HepG2 (cell line): ENCODE measurements around the gene UGT1A7. TPM values are rescaled to one million over a fixed set of nuclear protein-coding genes. Genes with fewer than 3 reads are reported as not detected.

Experiments used
- ATAC-seq: fragments of 200-7000 bp; cut with Tn5 transposase; 3 replicates; pipeline ENCODE4 v1.9.1; 2020; ENCODE audit warnings: mild to moderate bottlenecking, moderate library complexity
- BruUV-seq: library from RNA; stranded (reverse); fragments of 400-500 nt; replicated peaks from 2 replicates; lab custom pipeline; 2021; lab: Mats Ljungman, UMichigan
- CTCF ChIA-PET: fragments of 300-600 bp; formaldehyde crosslinking; extraction: SDS; loops from one replicate; lab custom pipeline; 2021; ENCODE audit warnings: low total read pairs, inconsistent platforms, low intra/inter-chr PET ratio; lab: Yijun Ruan, JAX
- POLR2A ChIA-PET: fragments of 350-600 bp; sonication (Branson Sonifier 250); formaldehyde crosslinking; loops from one replicate; lab custom pipeline; 2020; ENCODE audit warnings: antibody characterized with exemption, inconsistent platforms; lab: Yijun Ruan, JAX
- DNase-seq: peaks from one replicate; pipeline ENCODE4 v3.0.0-alpha.2; 2015; ENCODE audit warnings: low spot score
- FAIRE-seq: peaks from 3 replicates; lab custom pipeline; 2011; peaks lifted over from hg19 to GRCh38; lab: Jason Lieb, UNC
- H2AFZ ChIP-seq: one replicate; pipeline ENCODE4 v1.6.1; 2011; ENCODE audit warnings: low read length, inconsistent platforms
- H3K27ac ChIP-seq: fragments of 300-600 bp; 3 replicates; pipeline ENCODE4 v1.8.0; 2011; ENCODE audit warnings: mixed run types, mild to moderate bottlenecking, mixed read lengths, low read length, inconsistent platforms; ENCODE audit not compliant: insufficient read depth; ENCODE audit errors: extremely low read length
- H3K27me3 ChIP-seq, 2 experiments: fragments of 200-600 bp in 1 of 2; 2 replicates in 1 of 2; 3 replicates in 1 of 2; pipeline versions ENCODE4 v1.6.0 to v1.8.0; 2011; ENCODE audit warnings: low read length in 2 of 2, mild to moderate bottlenecking in 2 of 2, moderate library complexity in 2 of 2, inconsistent platforms in 1 of 2; ENCODE audit not compliant: insufficient read depth in 2 of 2, control insufficient read depth in 1 of 2
- H3K36me3 ChIP-seq, 2 experiments: fragments of 200-600 bp in 1 of 2; replicated peaks in 1 of 2; 2 replicates in 1 of 2; 3 replicates in 1 of 2; pipeline versions ENCODE4 v1.5.1 to v1.8.0; 2011; ENCODE audit warnings: low read length in 2 of 2, inconsistent platforms in 1 of 2; ENCODE audit not compliant: insufficient read depth in 2 of 2, control insufficient read depth in 1 of 2
- H3K4me1 ChIP-seq: 2 replicates; pipeline ENCODE4 v1.5.1; 2012; ENCODE audit warnings: low read length, inconsistent platforms; ENCODE audit not compliant: insufficient read depth
- H3K4me2 ChIP-seq: 2 replicates; pipeline ENCODE4 v1.6.0; 2011; ENCODE audit warnings: low read depth, low read length, inconsistent platforms
- H3K4me3 ChIP-seq, 3 experiments: fragments of 200-600 bp in 1 of 3; sonication (generic), shearing (Covaris generic) in 1 of 3; replicated peaks in 1 of 3; 2 replicates each; pipeline ENCODE4 v1.5.1; 2011 to 2016; ENCODE audit warnings: low read length in 3 of 3, inconsistent platforms in 2 of 3, low read depth in 2 of 3, mild to moderate bottlenecking in 2 of 3, control low read depth in 1 of 3, mixed read lengths in 1 of 3; ENCODE audit not compliant: insufficient read depth in 1 of 3
- H3K79me2 ChIP-seq: one replicate; pipeline ENCODE4 v1.6.1; 2011; ENCODE audit warnings: low read length, inconsistent platforms; ENCODE audit not compliant: insufficient read depth
- H3K9ac ChIP-seq: 2 replicates; pipeline ENCODE4 v1.6.0; 2011; ENCODE audit warnings: mild to moderate bottlenecking, low read depth, low read length, inconsistent platforms; ENCODE audit not compliant: insufficient read depth
- H3K9me3 ChIP-seq: 2 replicates; pipeline ENCODE4 v1.5.1; 2012; ENCODE audit warnings: mild to moderate bottlenecking, low read length
- H4K20me1 ChIP-seq: 2 replicates; pipeline ENCODE4 v1.6.0; 2011; ENCODE audit warnings: inconsistent platforms, mild to moderate bottlenecking, low read length, moderate library complexity; ENCODE audit not compliant: insufficient read depth
- FOXK2 ChIP-seq: fragments of 450-650 bp; IDR thresholded peaks from 2 replicates; pipeline ENCODE4 v1.6.1; 2016
- HNRNPUL1 ChIP-seq: fragments of 200-400 bp; formaldehyde crosslinking; IDR thresholded peaks from 2 replicates; pipeline ENCODE4 v1.6.1; 2017; ENCODE audit warnings: low read depth, mild to moderate bottlenecking, low read length, moderate library complexity
- IRF2 ChIP-seq: IDR thresholded peaks from 2 replicates; pipeline ENCODE4 v1.6.1; 2018; ENCODE audit warnings: missing genetic modification reagents, missing compliant biosample characterization
- MYC ChIP-seq: sonication (generic); formaldehyde crosslinking; IDR thresholded peaks from 2 replicates; pipeline ENCODE4 v1.9.0; 2021; ENCODE audit warnings: missing genetic modification reagents, borderline replicate concordance
- NR2C2 ChIP-seq: sonication (generic); formaldehyde crosslinking; IDR thresholded peaks from 2 replicates; pipeline ENCODE4 v1.4.0; 2020; ENCODE audit warnings: missing genetic modification reagents, mild to moderate bottlenecking, moderate library complexity, borderline replicate concordance
- RFXAP ChIP-seq: sonication (generic); formaldehyde crosslinking; IDR thresholded peaks from 2 replicates; pipeline ENCODE4 v1.4.0; 2020; ENCODE audit warnings: missing genetic modification reagents, borderline replicate concordance
- SALL1 ChIP-seq: sonication (generic); formaldehyde crosslinking; IDR thresholded peaks from 2 replicates; pipeline ENCODE4 v1.8.0; 2022; ENCODE audit warnings: mild to moderate bottlenecking, missing genetic modification reagents
- SIN3A ChIP-seq: IDR thresholded peaks from 2 replicates; pipeline ENCODE4 v1.6.1; 2011; ENCODE audit warnings: low read depth, mild to moderate bottlenecking, control low read depth, low read length, borderline replicate concordance
- SMYD3 ChIP-seq: sonication (generic); formaldehyde crosslinking; IDR thresholded peaks from 2 replicates; pipeline ENCODE4 v1.8.1; 2023; ENCODE audit warnings: mild to moderate bottlenecking, missing genetic modification reagents
- SP2 ChIP-seq: sonication (generic); formaldehyde crosslinking; IDR thresholded peaks from 2 replicates; pipeline ENCODE4 v1.5.1; 2020; ENCODE audit warnings: mild to moderate bottlenecking, missing genetic modification reagents
- ZFP36 ChIP-seq: fragments of 150-350 bp; IDR thresholded peaks from 2 replicates; pipeline ENCODE4 v1.6.1; 2018; ENCODE audit warnings: borderline replicate concordance, low read length, low read depth; ENCODE audit not compliant: partially characterized antibody
- ZFP36L2 ChIP-seq: sonication (generic); formaldehyde crosslinking; IDR thresholded peaks from 2 replicates; pipeline ENCODE4 v1.4.0; 2020; ENCODE audit warnings: missing genetic modification reagents
- ZNF136 ChIP-seq: sonication (generic); formaldehyde crosslinking; IDR thresholded peaks from 2 replicates; pipeline ENCODE4 v1.8.1; 2022; ENCODE audit warnings: low read depth, mild to moderate bottlenecking, moderate library complexity, missing genetic modification reagents
- WGBS: methylation state at CpG from one replicate; pipeline ENCODE4 v1.1.6; 2017; ENCODE audit warnings: low lambda C conversion rate; 5-methylcytosine and 5-hydroxymethylcytosine counted together
- in situ Hi-C: cut with HindIII; loops from 2 replicates; pipeline ENCODE4 v1.10.0; 2017; ENCODE audit warnings: low pct_unique_long_range_greater_than_20kb; ENCODE audit not compliant: extremely low pct_ligation_motif_present
- intact Hi-C: fragments of 100-400 bp; cut with micrococcal nuclease; formaldehyde crosslinking; loops from one replicate; pipeline ENCODE4 v1.10.0; 2022; ENCODE audit not compliant: unreplicated experiment
- polyA plus RNA-seq, 8 experiments: library from polyadenylated mRNA; depleted of rRNA in 3 of 8; stranded (reverse) in 7 of 8; unstranded in 1 of 8; fragments of >200 nt; fragmentation: Illumina TruSeq in 4 of 8; extraction: Trizol in 4 of 8; gene quantifications; 2 replicates each; pipeline versions ENCODE4 v1.2.1 to v1.2.3, GENCODE V29; 2011 to 2016; ENCODE audit warnings: low read depth in 4 of 8, missing spikeins in 1 of 8, mixed read lengths in 1 of 8; ENCODE audit not compliant: insufficient read depth in 1 of 8
- total RNA-seq, 5 experiments: library from RNA; depleted of rRNA; stranded (reverse); fragments of >200 nt; fragmentation: Illumina TruSeq; extraction: Trizol; gene quantifications; 2 replicates each; pipeline ENCODE4 v1.2.3, GENCODE V29; 2016; ENCODE audit warnings: low read depth in 1 of 5
- TF ChIP-seq, protein P1 (sequence below): sonication (generic); formaldehyde crosslinking; IDR thresholded peaks from 2 replicates; pipeline ENCODE4 v1.4.0; 2020; ENCODE audit warnings: missing genetic modification reagents
- TF ChIP-seq, protein P2 (sequence below): sonication (generic); formaldehyde crosslinking; IDR thresholded peaks from 2 replicates; pipeline ENCODE4 v1.4.0; 2020; ENCODE audit warnings: missing genetic modification reagents
- TF ChIP-seq, protein P3 (sequence below): sonication (generic); formaldehyde crosslinking; IDR thresholded peaks from 2 replicates; pipeline ENCODE4 v1.5.1; 2020; ENCODE audit warnings: missing genetic modification reagents, mild to moderate bottlenecking, borderline replicate concordance
- TF ChIP-seq, protein P4 (sequence below): sonication (generic); formaldehyde crosslinking; IDR thresholded peaks from 2 replicates; pipeline ENCODE4 v1.4.0; 2020; ENCODE audit warnings: missing genetic modification reagents, borderline replicate concordance

UGT1A7 gene
- total and polyA plus RNA-seq, 2 of the 13 experiments (the other 11 are each of a cell fraction or from before 2014, with no cell fraction given) = not detected

DNA sequence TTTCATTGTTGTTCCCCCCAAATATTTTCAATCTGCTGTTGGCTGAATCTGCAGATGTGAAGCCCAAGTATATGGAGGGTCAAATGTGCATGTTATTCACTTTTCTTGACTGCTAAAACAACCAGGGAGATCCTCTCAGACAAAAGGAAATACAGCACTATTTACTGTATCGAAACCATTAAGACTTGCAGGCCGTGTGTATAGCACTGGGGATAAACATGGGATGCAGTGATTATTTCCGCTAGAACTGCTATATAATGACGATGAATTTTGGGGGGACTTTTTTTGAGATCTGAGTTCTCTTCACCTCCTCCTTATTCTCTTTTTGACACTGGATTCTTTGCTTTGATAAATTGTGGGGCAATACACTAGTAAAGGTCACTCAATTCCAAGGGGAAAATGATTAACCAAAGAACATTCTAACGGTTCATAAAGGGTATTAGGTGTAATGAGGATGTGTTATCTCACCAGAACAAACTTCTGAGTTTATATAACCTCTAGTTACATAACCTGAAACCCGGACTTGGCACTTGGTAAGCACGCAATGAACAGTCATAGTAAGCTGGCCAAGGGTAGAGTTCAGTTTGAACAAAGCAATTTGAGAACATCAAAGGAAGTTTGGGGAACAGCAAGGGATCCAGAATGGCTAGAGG is 74.9 kb downstream of the UGT1A7 start:
- ChIA-PET POLR2A (interaction anchor here (2.3 kb wide), 1 partner anchor 11 kb away, joined by 9 read pairs; no protein-coding TSS in a partner anchor), CTCF (no interaction called here)
- no peaks in the 10 kb centered on the region for H3K36me3 ChIP-seq
- WGBS = 2% methylated on average over 7 of the region's 7 CpGs
- H3K4me2 ChIP-seq = peak overlapping the region; percentile 29; the same call in 1 of the 2 replicates
- no peak overlapping the region for H3K4me3 ChIP-seq
- peak; percentile 95 for FAIRE-seq
- intact Hi-C loops = no loop called here
- H3K27me3 ChIP-seq = peaks cover 7 to 80% of the 10 kb centered on the region in 2 experiments; a peak in 4 of 5 replicates
- peak; percentile 91 for ATAC-seq
- H2AFZ ChIP-seq = no peak overlapping the region
- peaks cover 7% of the 10 kb centered on the region for H3K9me3 ChIP-seq
- H3K79me2 ChIP-seq = no peaks in the 10 kb centered on the region
- H4K20me1 ChIP-seq = no peaks in the 10 kb centered on the region
- DNase-seq = peak; percentile 96
- BruUV-seq = no TSS peak
- in situ Hi-C loops = no loop called here
- H3K4me1 ChIP-seq = peaks cover 46% of the 10 kb centered on the region
- H3K27ac ChIP-seq = peak overlapping the region; percentile 36
- no peak overlapping the region for H3K9ac ChIP-seq
- TF ChIP-seq ZFP36L2 (CRISPR knock-in tag) (no peak), NR2C2 (CRISPR knock-in tag) (peak; percentile 82), SALL1 (CRISPR knock-in tag) (peak; percentile 82), SMYD3 (CRISPR knock-in tag) (peak; percentile 67; the same call in 1 of the 2 replicates), MYC (0 out of 2 replicates have a peak, but pooled peaks have one; percentile 16), RFXAP (CRISPR knock-in tag) (no peak), ZNF136 (CRISPR knock-in tag) (no peak), HNRNPUL1 (peak; percentile 78; the same call in 1 of the 2 replicates), ZFP36 (peak; percentile 88), FOXK2 (0 out of 2 replicates have a peak, but pooled peaks have one; percentile 31), IRF2 (CRISPR knock-in tag) (peak; percentile 54; the same call in 1 of the 2 replicates), SP2 (CRISPR knock-in tag) (no peak), SIN3A (no peak)
- TF ChIP-seq, protein P1, sequence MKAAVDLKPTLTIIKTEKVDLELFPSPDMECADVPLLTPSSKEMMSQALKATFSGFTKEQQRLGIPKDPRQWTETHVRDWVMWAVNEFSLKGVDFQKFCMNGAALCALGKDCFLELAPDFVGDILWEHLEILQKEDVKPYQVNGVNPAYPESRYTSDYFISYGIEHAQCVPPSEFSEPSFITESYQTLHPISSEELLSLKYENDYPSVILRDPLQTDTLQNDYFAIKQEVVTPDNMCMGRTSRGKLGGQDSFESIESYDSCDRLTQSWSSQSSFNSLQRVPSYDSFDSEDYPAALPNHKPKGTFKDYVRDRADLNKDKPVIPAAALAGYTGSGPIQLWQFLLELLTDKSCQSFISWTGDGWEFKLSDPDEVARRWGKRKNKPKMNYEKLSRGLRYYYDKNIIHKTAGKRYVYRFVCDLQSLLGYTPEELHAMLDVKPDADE (CRISPR knock-in tag) = no peak
- TF ChIP-seq, protein P2, sequence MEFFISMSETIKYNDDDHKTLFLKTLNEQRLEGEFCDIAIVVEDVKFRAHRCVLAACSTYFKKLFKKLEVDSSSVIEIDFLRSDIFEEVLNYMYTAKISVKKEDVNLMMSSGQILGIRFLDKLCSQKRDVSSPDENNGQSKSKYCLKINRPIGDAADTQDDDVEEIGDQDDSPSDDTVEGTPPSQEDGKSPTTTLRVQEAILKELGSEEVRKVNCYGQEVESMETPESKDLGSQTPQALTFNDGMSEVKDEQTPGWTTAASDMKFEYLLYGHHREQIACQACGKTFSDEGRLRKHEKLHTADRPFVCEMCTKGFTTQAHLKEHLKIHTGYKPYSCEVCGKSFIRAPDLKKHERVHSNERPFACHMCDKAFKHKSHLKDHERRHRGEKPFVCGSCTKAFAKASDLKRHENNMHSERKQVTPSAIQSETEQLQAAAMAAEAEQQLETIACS (CRISPR knock-in tag) = no peak
- TF ChIP-seq, protein P3, sequence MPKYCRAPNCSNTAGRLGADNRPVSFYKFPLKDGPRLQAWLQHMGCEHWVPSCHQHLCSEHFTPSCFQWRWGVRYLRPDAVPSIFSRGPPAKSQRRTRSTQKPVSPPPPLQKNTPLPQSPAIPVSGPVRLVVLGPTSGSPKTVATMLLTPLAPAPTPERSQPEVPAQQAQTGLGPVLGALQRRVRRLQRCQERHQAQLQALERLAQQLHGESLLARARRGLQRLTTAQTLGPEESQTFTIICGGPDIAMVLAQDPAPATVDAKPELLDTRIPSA (CRISPR knock-in tag) = no peak
- TF ChIP-seq, protein P4, sequence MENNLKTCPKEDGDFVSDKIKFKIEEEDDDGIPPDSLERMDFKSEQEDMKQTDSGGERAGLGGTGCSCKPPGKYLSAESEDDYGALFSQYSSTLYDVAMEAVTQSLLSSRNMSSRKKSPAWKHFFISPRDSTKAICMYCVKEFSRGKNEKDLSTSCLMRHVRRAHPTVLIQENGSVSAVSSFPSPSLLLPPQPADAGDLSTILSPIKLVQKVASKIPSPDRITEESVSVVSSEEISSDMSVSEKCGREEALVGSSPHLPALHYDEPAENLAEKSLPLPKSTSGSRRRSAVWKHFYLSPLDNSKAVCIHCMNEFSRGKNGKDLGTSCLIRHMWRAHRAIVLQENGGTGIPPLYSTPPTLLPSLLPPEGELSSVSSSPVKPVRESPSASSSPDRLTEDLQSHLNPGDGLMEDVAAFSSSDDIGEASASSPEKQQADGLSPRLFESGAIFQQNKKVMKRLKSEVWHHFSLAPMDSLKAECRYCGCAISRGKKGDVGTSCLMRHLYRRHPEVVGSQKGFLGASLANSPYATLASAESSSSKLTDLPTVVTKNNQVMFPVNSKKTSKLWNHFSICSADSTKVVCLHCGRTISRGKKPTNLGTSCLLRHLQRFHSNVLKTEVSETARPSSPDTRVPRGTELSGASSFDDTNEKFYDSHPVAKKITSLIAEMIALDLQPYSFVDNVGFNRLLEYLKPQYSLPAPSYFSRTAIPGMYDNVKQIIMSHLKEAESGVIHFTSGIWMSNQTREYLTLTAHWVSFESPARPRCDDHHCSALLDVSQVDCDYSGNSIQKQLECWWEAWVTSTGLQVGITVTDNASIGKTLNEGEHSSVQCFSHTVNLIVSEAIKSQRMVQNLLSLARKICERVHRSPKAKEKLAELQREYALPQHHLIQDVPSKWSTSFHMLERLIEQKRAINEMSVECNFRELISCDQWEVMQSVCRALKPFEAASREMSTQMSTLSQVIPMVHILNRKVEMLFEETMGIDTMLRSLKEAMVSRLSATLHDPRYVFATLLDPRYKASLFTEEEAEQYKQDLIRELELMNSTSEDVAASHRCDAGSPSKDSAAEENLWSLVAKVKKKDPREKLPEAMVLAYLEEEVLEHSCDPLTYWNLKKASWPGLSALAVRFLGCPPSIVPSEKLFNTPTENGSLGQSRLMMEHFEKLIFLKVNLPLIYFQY (CRISPR knock-in tag) = peak; percentile 73; the same call in 1 of the 2 replicates
